ENCODE results near the gene CDC73.

CDC73 gene

DNA sequence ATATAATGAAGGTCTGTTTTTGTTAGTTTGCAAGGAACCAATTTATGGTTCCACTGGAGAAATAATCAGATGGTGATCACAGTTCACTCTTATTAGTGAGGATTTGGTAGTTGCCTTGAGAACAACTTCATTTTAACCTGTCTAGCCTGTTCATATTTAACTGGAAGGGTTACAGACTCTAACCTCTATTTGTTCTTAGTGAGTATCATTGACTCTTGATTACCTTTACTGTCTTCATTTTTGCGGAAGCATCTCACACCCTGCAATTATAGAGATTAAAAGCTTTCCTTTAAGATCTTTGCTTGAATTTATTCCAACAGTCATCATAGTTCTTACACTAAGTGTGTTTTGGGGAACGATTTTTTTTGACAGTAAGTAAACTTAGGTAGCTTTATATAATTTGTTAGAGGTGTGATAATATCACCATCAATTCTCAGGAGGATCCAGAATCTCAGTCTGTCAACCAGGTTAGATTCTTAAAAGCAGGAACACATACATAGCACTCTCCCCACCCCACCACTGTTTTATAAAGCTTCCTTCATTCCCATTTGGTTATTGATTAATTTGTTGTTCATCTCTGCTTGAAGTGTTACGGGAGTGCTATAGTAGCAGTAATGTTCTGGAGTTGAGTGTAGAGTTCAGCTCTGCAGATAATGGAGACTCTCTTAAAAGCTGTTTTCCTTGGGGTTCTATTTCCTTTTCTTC, 34.4 kb downstream of the CDC73 start:
- Mint-ChIP-seq H3K36me3 (ENCODE audit: insufficient read depth) (peaks cover 32% of the 10 kb centered on the region), H3K9me3 (no peaks in the 10 kb centered on the region), H3K4me1 (peaks cover 37% of the 10 kb centered on the region), H3K27me3 (no peaks in the 10 kb centered on the region), H3K27ac (ENCODE audit: low read depth) (no peak overlapping the region), H3K4me3 (no peak overlapping the region)
- ATAC-seq (replicated peaks; ENCODE audit: extremely low read depth, poor library complexity, severe bottlenecking) (no peak), DNase-seq (ENCODE audit: low spot score in 2 of 2) (no peak)

DNA sequence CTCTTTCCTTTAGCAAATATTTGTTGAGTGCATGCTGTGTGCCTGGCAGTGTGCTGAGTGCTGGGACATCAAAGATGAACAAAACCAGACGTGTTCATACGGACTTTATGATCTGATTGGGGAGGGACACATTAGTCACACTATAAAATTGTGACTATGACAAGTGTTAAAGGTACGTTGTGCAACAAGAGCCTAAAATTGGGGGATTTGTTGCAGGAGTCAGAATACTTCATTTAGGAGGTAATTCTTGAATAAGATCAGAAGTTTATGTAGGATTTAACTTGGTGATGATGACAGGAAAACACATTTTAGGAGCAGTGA, 35.0 kb downstream of the CDC73 start:
- Mint-ChIP-seq H3K9me3 (no peaks in the 10 kb centered on the region), H3K4me3 (no peak overlapping the region), H3K36me3 (ENCODE audit: insufficient read depth) (peaks cover 27% of the 10 kb centered on the region), H3K27me3 (no peaks in the 10 kb centered on the region), H3K27ac (ENCODE audit: low read depth) (no peak overlapping the region), H3K4me1 (peaks cover 38% of the 10 kb centered on the region)
- DNase-seq (ENCODE audit: low spot score in 2 of 2) = no peak
- ATAC-seq (replicated peaks; ENCODE audit: extremely low read depth, poor library complexity, severe bottlenecking) = no peak

DNA sequence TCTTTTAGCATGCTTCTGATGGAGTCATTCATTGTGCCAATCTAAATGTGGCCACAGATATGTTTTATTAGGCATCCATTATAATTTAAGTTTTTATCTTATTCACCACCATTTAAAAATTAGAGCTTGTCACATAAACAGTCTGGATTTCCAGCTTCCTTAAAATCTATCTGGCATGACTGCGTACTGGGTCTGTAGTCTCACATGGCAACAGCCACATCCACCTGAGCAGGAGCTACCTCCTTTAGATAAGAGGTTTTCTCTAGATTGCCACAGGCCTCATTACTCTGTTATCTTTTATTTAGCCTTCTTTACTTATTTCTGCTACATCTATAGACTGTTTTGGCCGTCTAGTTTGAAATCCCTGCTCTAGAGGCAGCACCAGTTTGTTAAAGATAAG, 35.5 kb downstream of the CDC73 start:
- H3K36me3 Mint-ChIP-seq (ENCODE audit: insufficient read depth) = peaks cover 23% of the 10 kb centered on the region
- ATAC-seq (replicated peaks; ENCODE audit: extremely low read depth, poor library complexity, severe bottlenecking) = no peak
- H3K27ac Mint-ChIP-seq (ENCODE audit: low read depth) = no peak overlapping the region

DNA sequence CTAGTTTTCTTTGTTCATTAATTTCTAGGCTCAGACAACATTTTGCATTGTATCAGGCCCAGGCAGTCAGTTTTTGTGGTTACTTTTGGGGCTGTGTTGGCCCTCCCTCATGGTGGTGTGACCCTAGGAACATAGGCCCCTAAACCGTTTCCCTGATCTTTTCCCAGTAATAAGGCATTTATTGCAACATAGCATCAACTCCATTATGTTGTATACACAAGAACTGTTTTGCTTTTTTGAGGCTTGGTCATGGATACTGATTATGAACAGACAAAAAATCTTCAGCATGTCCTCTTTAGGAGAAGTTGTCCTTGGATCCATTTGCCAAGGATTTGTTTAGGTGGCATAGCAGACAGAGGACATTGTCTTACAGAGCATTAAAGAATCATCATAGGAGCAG, 54.3 kb downstream of the CDC73 start:
- Mint-ChIP-seq H3K36me3 (ENCODE audit: insufficient read depth) (peaks cover 7% of the 10 kb centered on the region), H3K27me3 (no peaks in the 10 kb centered on the region), H3K27ac (ENCODE audit: low read depth) (peak overlapping the region; percentile 2), H3K4me3 (no peak overlapping the region), H3K9me3 (no peaks in the 10 kb centered on the region), H3K4me1 (peaks cover 36% of the 10 kb centered on the region)
- DNase-seq (ENCODE audit: low spot score in 2 of 2) = no peak
- no peak for ATAC-seq (replicated peaks; ENCODE audit: extremely low read depth, poor library complexity, severe bottlenecking)

More for the DNA sequence above, 35.5 kb downstream of the CDC73 start:
- Mint-ChIP-seq H3K27me3 (no peaks in the 10 kb centered on the region), H3K4me1 (peaks cover 38% of the 10 kb centered on the region), H3K9me3 (no peaks in the 10 kb centered on the region), H3K4me3 (no peak overlapping the region)
- no peak for DNase-seq (ENCODE audit: low spot score in 2 of 2)

DNA sequence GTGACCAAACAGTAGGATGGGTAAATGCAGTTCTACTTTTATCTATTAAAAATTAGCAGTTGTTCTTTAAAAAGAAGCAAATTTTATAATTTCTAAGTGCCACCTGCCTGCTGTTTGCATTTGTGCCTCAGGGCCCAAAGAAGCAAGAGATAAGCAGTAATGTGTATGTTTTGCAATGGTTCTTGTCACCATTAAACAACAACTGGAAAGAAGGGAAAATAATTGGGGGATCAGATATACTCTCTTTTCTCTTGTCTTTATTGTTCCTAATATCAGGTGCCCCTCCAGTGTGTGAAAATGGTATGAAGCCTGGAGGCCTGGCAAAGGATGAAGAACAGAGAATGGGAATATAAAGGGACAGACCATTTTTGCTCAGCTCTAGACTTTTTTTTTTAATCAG, 55.0 kb downstream of the CDC73 start:
- Mint-ChIP-seq H3K36me3 (ENCODE audit: insufficient read depth) (peaks cover 7% of the 10 kb centered on the region), H3K27ac (ENCODE audit: low read depth) (no peak overlapping the region), H3K4me1 (peaks cover 36% of the 10 kb centered on the region), H3K27me3 (no peaks in the 10 kb centered on the region), H3K9me3 (no peaks in the 10 kb centered on the region), H3K4me3 (no peak overlapping the region)
- ATAC-seq (replicated peaks; ENCODE audit: extremely low read depth, poor library complexity, severe bottlenecking) (no peak), DNase-seq (ENCODE audit: low spot score in 2 of 2) (no peak)

DNA sequence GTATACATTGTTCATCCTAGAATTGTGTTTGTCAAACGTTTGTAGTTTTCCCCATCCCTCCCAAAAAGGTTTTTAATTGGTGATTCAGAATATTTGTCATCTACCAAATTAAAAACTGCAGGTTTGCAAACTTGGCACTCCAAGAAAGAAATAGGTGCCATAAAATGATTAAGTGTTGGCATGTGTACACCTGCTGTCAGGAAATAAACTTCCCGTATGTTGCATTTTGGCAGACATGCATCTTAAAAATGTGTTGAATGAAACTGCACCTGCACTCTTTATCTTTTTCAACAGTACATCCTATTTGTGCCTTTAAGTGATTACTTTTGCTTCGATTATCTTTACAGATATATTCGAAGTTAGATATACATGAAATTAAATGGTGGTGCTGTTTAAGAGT, 57.3 kb downstream of the CDC73 start:
- H3K4me1 Mint-ChIP-seq = peaks cover 29% of the 10 kb centered on the region
- no peaks in the 10 kb centered on the region for H3K36me3 Mint-ChIP-seq (ENCODE audit: insufficient read depth)
- no peak for ATAC-seq (replicated peaks; ENCODE audit: extremely low read depth, poor library complexity, severe bottlenecking)
- no peak overlapping the region for H3K4me3 Mint-ChIP-seq
- no peak overlapping the region for H3K27ac Mint-ChIP-seq (ENCODE audit: low read depth)
- no peaks in the 10 kb centered on the region for H3K9me3 Mint-ChIP-seq
- no peak for DNase-seq (ENCODE audit: low spot score in 2 of 2)
- no peaks in the 10 kb centered on the region for H3K27me3 Mint-ChIP-seq

DNA sequence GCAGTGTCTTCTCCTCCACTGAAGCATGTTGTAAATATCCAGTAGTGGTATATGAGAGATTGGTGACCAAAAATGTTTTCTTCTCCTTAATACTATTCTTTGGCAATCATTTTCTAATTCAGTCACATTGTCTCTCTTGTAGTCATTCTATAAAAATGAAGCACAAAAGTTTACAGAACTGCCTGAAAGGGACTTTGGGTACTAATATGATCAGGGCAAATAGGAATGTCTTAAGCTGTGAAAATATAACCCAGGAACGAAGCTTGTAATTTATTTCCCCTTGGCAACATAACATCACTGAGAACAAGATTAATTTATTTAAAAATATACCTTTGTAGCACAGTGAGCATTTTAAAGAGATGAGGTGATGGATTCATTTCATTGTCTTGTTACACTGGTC, 59.7 kb downstream of the CDC73 start:
- H3K9me3 Mint-ChIP-seq = no peaks in the 10 kb centered on the region
- ATAC-seq (replicated peaks; ENCODE audit: extremely low read depth, poor library complexity, severe bottlenecking) = no peak
- no peak overlapping the region for H3K27ac Mint-ChIP-seq (ENCODE audit: low read depth)
- H3K27me3 Mint-ChIP-seq = no peaks in the 10 kb centered on the region
- H3K4me1 Mint-ChIP-seq = peaks cover 26% of the 10 kb centered on the region
- H3K36me3 Mint-ChIP-seq (ENCODE audit: insufficient read depth) = no peaks in the 10 kb centered on the region
- no peak overlapping the region for H3K4me3 Mint-ChIP-seq
- no peak for DNase-seq (ENCODE audit: low spot score in 2 of 2)

DNA sequence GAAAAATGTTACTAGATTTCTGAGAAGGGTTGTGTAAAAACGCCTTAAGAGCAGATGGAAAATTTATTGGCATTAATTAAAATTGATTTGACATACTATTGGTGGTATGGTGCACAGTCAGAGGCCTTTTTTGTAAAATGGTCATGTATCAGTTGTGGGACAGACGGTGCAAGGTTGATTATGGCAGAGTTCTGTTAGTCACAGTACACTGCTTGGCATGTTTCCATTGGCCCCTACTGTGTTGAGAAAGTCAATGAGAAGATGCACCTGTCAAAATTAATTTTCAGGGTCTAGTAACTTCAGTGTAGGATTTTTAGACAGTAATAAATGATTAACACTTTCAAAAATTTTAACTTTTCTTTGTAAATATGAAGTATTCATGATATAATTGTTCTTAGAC, 60.2 kb downstream of the CDC73 start:
- DNase-seq (ENCODE audit: low spot score in 2 of 2) = no peak
- no peaks in the 10 kb centered on the region for H3K27me3 Mint-ChIP-seq
- H3K9me3 Mint-ChIP-seq = no peaks in the 10 kb centered on the region
- H3K27ac Mint-ChIP-seq (ENCODE audit: low read depth) = no peak overlapping the region
- H3K4me1 Mint-ChIP-seq = peaks cover 31% of the 10 kb centered on the region
- H3K4me3 Mint-ChIP-seq = no peak overlapping the region
- H3K36me3 Mint-ChIP-seq (ENCODE audit: insufficient read depth) = no peaks in the 10 kb centered on the region
- ATAC-seq (replicated peaks; ENCODE audit: extremely low read depth, poor library complexity, severe bottlenecking) = no peak

DNA sequence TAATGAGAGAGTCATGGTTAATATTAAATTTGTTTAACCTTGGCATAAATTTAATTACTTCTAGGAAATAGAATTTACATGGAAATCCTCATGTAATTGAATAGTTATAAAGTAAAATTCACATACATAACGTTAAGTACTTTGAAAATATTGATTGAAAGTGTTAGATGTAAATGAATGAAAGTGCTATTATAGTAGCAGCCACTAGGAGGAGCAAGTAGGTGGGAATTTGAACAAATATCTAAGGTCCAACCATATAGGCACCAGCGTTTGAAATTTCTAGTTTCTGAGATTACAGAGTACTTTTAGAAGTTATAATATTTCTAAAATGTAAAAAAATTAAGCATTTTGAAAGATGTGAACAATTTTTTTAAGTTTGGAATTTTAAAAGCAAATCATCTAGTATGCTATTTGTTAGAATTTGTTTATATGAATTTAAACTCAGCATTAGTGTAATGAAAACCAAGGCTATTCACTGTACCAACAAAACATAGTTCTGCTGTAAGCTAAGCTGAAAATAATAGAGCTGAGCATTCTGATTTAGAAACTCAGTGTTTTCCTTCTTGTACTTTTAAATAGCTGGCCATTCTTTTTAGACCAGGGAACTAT, 61.3 kb downstream of the CDC73 start:
- Mint-ChIP-seq H3K36me3 (ENCODE audit: insufficient read depth) (no peaks in the 10 kb centered on the region), H3K4me3 (no peak overlapping the region), H3K27ac (ENCODE audit: low read depth) (no peak overlapping the region), H3K27me3 (no peaks in the 10 kb centered on the region), H3K4me1 (peaks cover 31% of the 10 kb centered on the region), H3K9me3 (no peaks in the 10 kb centered on the region)
- DNase-seq (ENCODE audit: low spot score in 2 of 2) (no peak), ATAC-seq (replicated peaks; ENCODE audit: extremely low read depth, poor library complexity, severe bottlenecking) (peak; percentile 61)

DNA sequence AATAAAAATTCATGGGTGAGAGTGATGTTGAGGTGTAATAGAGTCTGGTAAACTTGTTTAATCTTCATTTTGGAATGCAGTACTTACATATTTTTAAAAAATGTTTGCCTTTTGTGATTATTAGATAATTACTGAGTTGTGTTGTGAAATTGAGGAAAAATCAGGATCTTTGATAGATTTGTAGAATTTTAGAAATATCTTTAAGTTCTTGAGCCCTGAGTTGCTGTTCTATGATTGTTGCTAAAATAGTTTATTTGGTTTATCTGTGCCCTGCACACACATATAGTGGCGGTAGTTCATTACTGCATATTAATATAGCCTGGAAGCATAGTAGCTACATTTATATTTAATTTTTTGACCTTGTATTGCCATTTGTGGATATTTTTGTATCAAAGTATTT, 62.9 kb downstream of the CDC73 start:
- H3K4me3 Mint-ChIP-seq = no peak overlapping the region
- peaks cover 34% of the 10 kb centered on the region for H3K4me1 Mint-ChIP-seq
- no peak overlapping the region for H3K27ac Mint-ChIP-seq (ENCODE audit: low read depth)
- H3K27me3 Mint-ChIP-seq = no peaks in the 10 kb centered on the region
- DNase-seq (ENCODE audit: low spot score in 2 of 2) = no peak
- H3K9me3 Mint-ChIP-seq = no peaks in the 10 kb centered on the region
- H3K36me3 Mint-ChIP-seq (ENCODE audit: insufficient read depth) = no peaks in the 10 kb centered on the region
- no peak for ATAC-seq (replicated peaks; ENCODE audit: extremely low read depth, poor library complexity, severe bottlenecking)

DNA sequence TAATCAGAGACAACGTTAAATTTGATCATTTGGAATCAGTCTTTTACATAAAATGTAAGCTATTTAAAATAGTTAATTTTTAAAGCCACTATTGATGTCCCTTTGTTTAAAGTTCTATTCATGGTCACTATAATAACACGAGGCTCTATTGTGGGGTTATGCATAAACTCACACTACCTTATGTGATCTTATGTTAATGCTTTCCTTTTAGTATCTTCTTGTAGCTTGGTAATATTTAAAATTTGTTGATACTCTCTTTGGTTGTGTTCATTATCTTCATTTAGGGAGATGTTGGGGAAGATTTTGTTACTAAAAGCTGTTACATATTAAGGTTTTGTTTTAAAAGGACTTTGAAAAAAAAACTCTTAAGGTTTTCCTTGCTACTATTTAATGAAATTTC, 63.4 kb downstream of the CDC73 start:
- Mint-ChIP-seq H3K36me3 (ENCODE audit: insufficient read depth) (no peaks in the 10 kb centered on the region), H3K4me1 (peaks cover 38% of the 10 kb centered on the region), H3K9me3 (no peaks in the 10 kb centered on the region), H3K27me3 (no peaks in the 10 kb centered on the region), H3K4me3 (no peak overlapping the region), H3K27ac (ENCODE audit: low read depth) (no peak overlapping the region)
- ATAC-seq (replicated peaks; ENCODE audit: extremely low read depth, poor library complexity, severe bottlenecking) = no peak
- DNase-seq (ENCODE audit: low spot score in 2 of 2) = no peak

DNA sequence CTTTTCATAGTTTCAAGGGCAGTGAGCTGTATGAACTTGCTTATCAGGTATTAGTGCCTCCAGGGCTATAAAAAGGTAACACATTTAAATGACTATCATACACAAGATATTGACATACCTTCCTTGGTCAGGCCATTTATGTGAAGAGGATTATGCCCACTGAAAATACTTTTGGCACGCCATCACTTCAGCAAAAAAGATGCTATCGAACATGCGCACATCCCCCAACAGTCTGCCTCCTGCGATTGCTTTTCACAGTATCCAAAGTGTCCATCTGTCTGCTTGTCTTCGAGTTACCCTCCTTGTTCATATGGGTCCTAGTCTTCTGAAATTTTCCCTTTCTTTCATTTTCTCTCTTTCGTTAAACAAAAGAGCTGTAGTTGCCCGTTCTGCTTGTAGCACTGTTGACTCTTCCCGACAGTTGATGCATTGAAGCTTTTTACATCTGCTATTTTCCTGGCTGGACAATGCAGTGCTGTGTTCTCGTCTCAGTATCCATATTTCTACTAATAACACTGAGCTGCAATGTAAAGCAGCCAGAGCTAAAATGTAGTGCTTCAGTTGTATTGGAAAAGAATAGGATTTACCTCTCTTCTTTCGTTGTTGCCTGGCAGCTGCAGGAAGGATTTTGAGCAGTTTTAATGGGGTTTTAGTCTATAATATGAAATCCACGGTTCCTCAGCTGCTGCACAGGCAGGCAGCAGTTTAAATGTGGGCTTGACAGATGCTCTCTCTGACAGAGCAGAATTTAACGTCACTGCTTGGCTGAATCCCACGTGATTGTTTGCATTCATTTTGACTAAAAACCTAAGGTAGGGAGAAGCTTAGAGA, 64.3 kb downstream of the CDC73 start, which contains the start of gene B3GALT2:
B3GALT2 (minus strand) TSS at position 713 of the 831 bp plus-strand sequence. CDS start 5,051 bp downstream, outside the sequence.
- DNase-seq (ENCODE audit: low spot score in 2 of 2) (no peak), ATAC-seq (replicated peaks; ENCODE audit: extremely low read depth, poor library complexity, severe bottlenecking) (no peak)
- Mint-ChIP-seq H3K36me3 (ENCODE audit: insufficient read depth) (no peaks in the 10 kb centered on the region), H3K9me3 (no peaks in the 10 kb centered on the region), H3K27ac (ENCODE audit: low read depth) (no peak within 1 kb of the TSS), H3K27me3 (no peaks in the 10 kb centered on the region), H3K4me1 (peaks cover 45% of the 10 kb centered on the region), H3K4me3 (no peak within 1 kb of the TSS)

DNA sequence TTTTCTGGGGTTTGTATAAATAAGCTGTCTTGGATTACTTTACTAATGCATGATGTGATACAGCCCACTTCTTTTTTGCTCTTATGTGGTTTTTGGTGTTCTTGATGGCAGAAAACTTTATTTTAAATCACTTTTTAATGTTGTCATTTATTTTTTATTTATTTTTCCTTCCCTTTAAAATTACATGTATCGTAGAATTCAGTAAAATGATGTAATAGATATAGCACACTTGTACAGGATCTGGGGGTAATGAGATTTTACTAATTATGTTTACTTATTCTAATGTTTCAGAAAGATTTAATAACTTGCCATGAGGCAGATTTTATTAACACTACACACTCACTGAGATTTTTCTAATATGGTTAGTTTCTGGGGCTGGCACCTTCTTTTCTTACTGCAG, 65.3 kb downstream of the CDC73 start:
- Mint-ChIP-seq H3K36me3 (ENCODE audit: insufficient read depth) (no peaks in the 10 kb centered on the region), H3K27me3 (no peaks in the 10 kb centered on the region), H3K4me1 (peaks cover 45% of the 10 kb centered on the region), H3K4me3 (no peak overlapping the region), H3K9me3 (no peaks in the 10 kb centered on the region), H3K27ac (ENCODE audit: low read depth) (no peak overlapping the region)
- DNase-seq (ENCODE audit: low spot score in 2 of 2) (no peak), ATAC-seq (replicated peaks; ENCODE audit: extremely low read depth, poor library complexity, severe bottlenecking) (no peak)
